Sigmoid colon (tissue), 7 donors: ENCODE data around the gene CHN2. TPM values are rescaled to one million over a fixed set of nuclear protein-coding genes. Genes with fewer than 3 reads are reported as not detected.

Source experiments
- DNase-seq: peaks from one replicate; pipeline ENCODE4 v3.0.0-alpha.2; 2019
- H3K27ac ChIP-seq, 4 donors: fragments of 200-600 bp; sonication (generic); one replicate each; pipeline ENCODE4 v1.5.1; 2016 to 2019; ENCODE audit warnings: mild to moderate bottlenecking in 1 of 4
- H3K27me3 ChIP-seq, 3 donors: fragments of 200-600 bp; sonication (generic); one replicate each; pipeline ENCODE4 v1.5.1; 2019; ENCODE audit warnings: mild to moderate bottlenecking in 1 of 3
- H3K36me3 ChIP-seq, 4 donors: fragments of 200-600 bp; sonication (generic); one replicate each; pipeline ENCODE4 v1.5.1; 2016 to 2019
- H3K4me1 ChIP-seq, 4 donors: fragments of 200-600 bp; sonication (generic); one replicate each; pipeline ENCODE4 v1.5.1; 2017 to 2019
- H3K4me3 ChIP-seq, 4 donors: fragments of 200-600 bp; sonication (generic); one replicate each; pipeline ENCODE4 v1.5.1; 2017 to 2019; ENCODE audit warnings: mild to moderate bottlenecking in 2 of 4, moderate library complexity in 1 of 4
- H3K9me3 ChIP-seq, 4 donors: fragments of 200-600 bp in 3 of 4; sonication (generic) in 3 of 4; one replicate each; pipeline versions ENCODE4 v1.5.1 to v1.6.1; 2013 to 2019
- CTCF ChIP-seq, 4 experiments: fragments of 450-650 bp in 3 of 4; fragments of 200-600 bp in 1 of 4; IDR thresholded peaks; one replicate each; pipeline ENCODE4 v1.5.1; 2016 to 2019; ENCODE audit warnings: antibody characterized with exemption in 4 of 4, mild to moderate bottlenecking in 3 of 4, moderate library complexity in 2 of 4
- EP300 ChIP-seq, 4 donors: sonication (generic); formaldehyde crosslinking; IDR thresholded peaks; one replicate each; pipeline ENCODE4 v1.6.1; 2017; ENCODE audit warnings: antibody characterized with exemption in 4 of 4
- POLR2A ChIP-seq, 2 donors: fragments of 450-650 bp; IDR thresholded peaks; one replicate each; pipeline ENCODE4 v1.6.1; 2016; ENCODE audit warnings: antibody characterized with exemption in 2 of 2, mild to moderate bottlenecking in 2 of 2, moderate library complexity in 2 of 2
- POLR2AphosphoS5 ChIP-seq, 4 donors: sonication (generic); formaldehyde crosslinking; IDR thresholded peaks; one replicate each; pipeline ENCODE4 v1.6.1; 2017; ENCODE audit warnings: antibody characterized with exemption in 4 of 4
- WGBS, 2 donors: extraction: QIAGEN DNeasy Blood & Tissue Kit; methylation state at CpG; one replicate each; pipeline ENCODE4 v1.1.7; 2013; 5-methylcytosine and 5-hydroxymethylcytosine counted together
- intact Hi-C: fragments of 100-400 bp; cut with DNase I; formaldehyde crosslinking; loops from one replicate; pipeline ENCODE4 v1.15.1; 2023
- polyA plus RNA-seq, 3 donors: library from polyadenylated mRNA; stranded (reverse); fragments of 200-250 nt; gene quantifications; one replicate each; pipeline ENCODE4 v1.2.3, GENCODE V29; 2013
- total RNA-seq, 4 donors: library from RNA; depleted of rRNA; stranded (reverse); fragments of >200 nt; gene quantifications; one replicate each; pipeline ENCODE4 v1.1.0, GENCODE V29; 2016
- donor health status: healthy with polysubstance abuse.
- donor health status: Bipolar disorder and iron deficiency.
- donor health status: healthy.

Gene CHN2
- total and polyA plus RNA-seq, 7 donors: 4.2 to 37.7 (median 15.8) TPM

- no peak for DNase-seq
- no peak overlapping the region for H3K4me3 ChIP-seq
- intact Hi-C loops: no loop called here
- no peaks in the 10 kb centered on the region for H3K4me1 ChIP-seq
- WGBS, 2 donors: 96 to 97% methylated on average over 3 of the region's 3 CpGs
- H3K27me3 ChIP-seq: no peaks in the 10 kb centered on the region
- H3K27ac ChIP-seq: no peak overlapping the region
- H3K9me3 ChIP-seq: no peaks in the 10 kb centered on the region
- no peaks in the 10 kb centered on the region for H3K36me3 ChIP-seq
- no peak for TF ChIP-seq POLR2AphosphoS5 (IDR thresholded peaks at IDR 0.05)
- TF ChIP-seq POLR2A (IDR thresholded peaks at IDR 0.05): no peak
- TF ChIP-seq EP300 (IDR thresholded peaks at IDR 0.05): no peak
- TF ChIP-seq CTCF (IDR thresholded peaks at IDR 0.05): no peak
These were observed 116.7 kb downstream of the CHN2 start for GRCh38 chr7:29311314-29311713.

GRCh38 chr7:29314148-29314547 is 119.6 kb downstream of the CHN2 start:
- WGBS, 2 donors: 97% methylated on average over 1 of the region's 1 CpG
- TF ChIP-seq CTCF (IDR thresholded peaks at IDR 0.05) (no peak), POLR2A (IDR thresholded peaks at IDR 0.05) (no peak), POLR2AphosphoS5 (IDR thresholded peaks at IDR 0.05) (no peak), EP300 (IDR thresholded peaks at IDR 0.05) (no peak)
- intact Hi-C loops: no loop called here
- Histone ChIP-seq H3K4me1 (no peaks in the 10 kb centered on the region), H3K9me3 (no peaks in the 10 kb centered on the region), H3K36me3 (no peaks in the 10 kb centered on the region), H3K27ac (no peak overlapping the region), H3K4me3 (no peak overlapping the region), H3K27me3 (no peaks in the 10 kb centered on the region)
- DNase-seq: no peak

GRCh38 chr7:29315122-29315891 is 120.7 kb downstream of the CHN2 start:
- Histone ChIP-seq H3K27ac (no peak overlapping the region), H3K4me3 (no peak overlapping the region), H3K4me1 (no peaks in the 10 kb centered on the region), H3K9me3 (no peaks in the 10 kb centered on the region), H3K36me3 (no peaks in the 10 kb centered on the region), H3K27me3 (no peaks in the 10 kb centered on the region)
- TF ChIP-seq POLR2A (IDR thresholded peaks at IDR 0.05) (no peak), POLR2AphosphoS5 (IDR thresholded peaks at IDR 0.05) (no peak), CTCF (IDR thresholded peaks at IDR 0.05) (no peak), EP300 (IDR thresholded peaks at IDR 0.05) (no peak)
- DNase-seq: no peak
- intact Hi-C loops: no loop called here
- 89 to 90% methylated on average over 3 of the region's 3 CpGs for WGBS, 2 donors

- H3K27ac ChIP-seq: no peak overlapping the region
- H3K9me3 ChIP-seq: no peaks in the 10 kb centered on the region
- intact Hi-C loops: no loop called here
- no peaks in the 10 kb centered on the region for H3K27me3 ChIP-seq
- H3K4me1 ChIP-seq: no peaks in the 10 kb centered on the region
- H3K4me3 ChIP-seq: no peak overlapping the region
- TF ChIP-seq POLR2A (IDR thresholded peaks at IDR 0.05) (no peak), POLR2AphosphoS5 (IDR thresholded peaks at IDR 0.05) (no peak), CTCF (IDR thresholded peaks at IDR 0.05) (no peak), EP300 (IDR thresholded peaks at IDR 0.05) (no peak)
- 96 to 100% methylated on average over 2 of the region's 2 CpGs for WGBS, 2 donors
- no peak for DNase-seq
- H3K36me3 ChIP-seq: no peaks in the 10 kb centered on the region
These were observed 121.3 kb downstream of the CHN2 start for GRCh38 chr7:29315892-29316270.

- Histone ChIP-seq H3K27me3 (no peaks in the 10 kb centered on the region), H3K4me3 (no peak overlapping the region), H3K9me3 (no peaks in the 10 kb centered on the region), H3K36me3 (no peaks in the 10 kb centered on the region), H3K27ac (no peak overlapping the region), H3K4me1 (no peaks in the 10 kb centered on the region)
- no peak for TF ChIP-seq EP300 (IDR thresholded peaks at IDR 0.05)
- TF ChIP-seq POLR2A (IDR thresholded peaks at IDR 0.05): no peak
- TF ChIP-seq CTCF (IDR thresholded peaks at IDR 0.05): no peak
- no peak for TF ChIP-seq POLR2AphosphoS5 (IDR thresholded peaks at IDR 0.05)
- no peak for DNase-seq
- intact Hi-C loops: no loop called here
- 82 to 87% methylated on average over 3 of the region's 3 CpGs for WGBS, 2 donors
These were observed 122.4 kb downstream of the CHN2 start for GRCh38 chr7:29316926-29317325.
